Measurements from ENCODE around the gene DOCK2.

Gene DOCK2

DNA sequence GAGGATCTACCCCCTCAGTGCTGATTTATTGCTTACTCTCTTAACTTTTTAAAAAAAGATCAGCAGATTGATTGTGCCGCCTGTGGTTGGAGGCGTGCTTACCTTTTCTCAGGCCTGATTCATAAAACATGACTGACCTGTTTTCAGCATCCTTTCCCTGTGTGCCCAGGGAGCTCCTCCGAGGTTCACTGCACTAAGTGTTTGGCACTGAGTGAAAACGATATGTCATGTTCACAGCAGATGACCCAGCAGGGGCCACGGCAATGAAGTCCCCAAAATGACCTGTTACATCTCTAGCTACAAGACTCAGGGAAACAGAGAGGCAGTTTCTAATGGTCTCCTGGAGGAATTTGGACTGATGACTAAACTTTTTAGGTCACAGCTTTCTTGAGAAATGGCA lies 273.3 kb downstream of the DOCK2 start:
- H3K27ac ChIP-seq (ENCODE audit: low read depth, low read length) = no peak overlapping the region
- H4K20me1 ChIP-seq (ENCODE audit: control insufficient read depth, insufficient read depth, low read depth, low read length) = no peaks in the 10 kb centered on the region
- no peak overlapping the region for H3K4me3 ChIP-seq (ENCODE audit: low read length)
- TF ChIP-seq EZH2phosphoT487 (IDR thresholded peaks at IDR 0.05; ENCODE audit: borderline replicate concordance, low read length) = no peak
- TF ChIP-seq, protein P1, sequence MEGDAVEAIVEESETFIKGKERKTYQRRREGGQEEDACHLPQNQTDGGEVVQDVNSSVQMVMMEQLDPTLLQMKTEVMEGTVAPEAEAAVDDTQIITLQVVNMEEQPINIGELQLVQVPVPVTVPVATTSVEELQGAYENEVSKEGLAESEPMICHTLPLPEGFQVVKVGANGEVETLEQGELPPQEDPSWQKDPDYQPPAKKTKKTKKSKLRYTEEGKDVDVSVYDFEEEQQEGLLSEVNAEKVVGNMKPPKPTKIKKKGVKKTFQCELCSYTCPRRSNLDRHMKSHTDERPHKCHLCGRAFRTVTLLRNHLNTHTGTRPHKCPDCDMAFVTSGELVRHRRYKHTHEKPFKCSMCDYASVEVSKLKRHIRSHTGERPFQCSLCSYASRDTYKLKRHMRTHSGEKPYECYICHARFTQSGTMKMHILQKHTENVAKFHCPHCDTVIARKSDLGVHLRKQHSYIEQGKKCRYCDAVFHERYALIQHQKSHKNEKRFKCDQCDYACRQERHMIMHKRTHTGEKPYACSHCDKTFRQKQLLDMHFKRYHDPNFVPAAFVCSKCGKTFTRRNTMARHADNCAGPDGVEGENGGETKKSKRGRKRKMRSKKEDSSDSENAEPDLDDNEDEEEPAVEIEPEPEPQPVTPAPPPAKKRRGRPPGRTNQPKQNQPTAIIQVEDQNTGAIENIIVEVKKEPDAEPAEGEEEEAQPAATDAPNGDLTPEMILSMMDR (IDR thresholded peaks at IDR 0.05; ENCODE audit: low read depth, low read length, poor library complexity, severe bottlenecking) = no peak
- no peaks in the 10 kb centered on the region for H3K4me1 ChIP-seq (ENCODE audit: control insufficient read depth, low read length)
- no peaks in the 10 kb centered on the region for H3K9me3 ChIP-seq (ENCODE audit: control insufficient read depth, insufficient read depth, low read length)
- H3K9me2 ChIP-seq (replicated peaks; ENCODE audit: control insufficient read depth, low read length) = no peaks in the 10 kb centered on the region
- H3F3A ChIP-seq (ENCODE audit: control insufficient read depth, insufficient read depth) = no peaks in the 10 kb centered on the region
- H3K79me2 ChIP-seq (ENCODE audit: control insufficient read depth, low read length) = no peaks in the 10 kb centered on the region
- H3K36me3 ChIP-seq (ENCODE audit: control insufficient read depth, low read length) = no peaks in the 10 kb centered on the region
- H3K27me3 ChIP-seq (ENCODE audit: control insufficient read depth, low read length) = no peaks in the 10 kb centered on the region
- no peak overlapping the region for H3K4me2 ChIP-seq (ENCODE audit: low read length)

DNA sequence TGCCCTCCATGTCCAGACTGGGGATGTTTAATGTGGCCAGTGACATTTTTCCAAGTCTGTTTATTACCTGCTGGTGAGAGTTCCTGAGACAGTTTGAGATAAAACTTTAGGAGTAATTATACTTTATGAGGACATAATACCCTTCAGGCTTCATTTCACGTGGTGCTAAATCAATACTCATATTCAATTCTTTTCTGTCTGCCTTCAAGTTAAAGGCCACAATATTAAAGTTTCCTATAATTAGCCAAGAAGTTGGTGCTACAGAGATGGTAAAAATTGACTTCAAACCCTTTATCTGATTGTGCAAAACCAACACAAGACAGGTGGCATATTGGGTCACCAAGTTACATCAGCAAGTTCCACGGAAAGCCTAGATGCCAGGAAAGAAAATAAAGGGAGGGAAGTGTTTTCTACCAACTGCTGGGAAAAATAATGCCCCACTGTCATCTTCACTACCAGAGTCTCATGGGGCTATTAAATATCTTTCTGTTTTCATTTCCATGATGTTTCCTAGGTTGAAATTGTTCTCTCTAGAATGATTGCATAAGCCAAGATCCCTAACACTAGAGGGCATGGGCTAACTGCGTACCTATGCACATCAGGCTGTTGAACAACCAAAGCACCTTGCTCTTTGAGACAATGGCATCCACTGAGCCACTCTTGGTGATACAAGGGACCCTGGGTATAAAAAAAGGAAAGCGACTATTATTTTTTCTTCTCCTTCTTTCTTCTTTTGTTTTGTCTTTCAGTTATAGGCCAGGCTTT lies 274.6 kb downstream of the DOCK2 start:
- TF ChIP-seq, protein P1 (IDR thresholded peaks at IDR 0.05; ENCODE audit: low read depth, low read length, poor library complexity, severe bottlenecking) = no peak
- TF ChIP-seq EZH2phosphoT487 (IDR thresholded peaks at IDR 0.05; ENCODE audit: borderline replicate concordance, low read length) = no peak
- Histone ChIP-seq H3K4me3 (ENCODE audit: low read length) (no peak overlapping the region), H3F3A (ENCODE audit: control insufficient read depth, insufficient read depth) (no peaks in the 10 kb centered on the region), H3K27ac (ENCODE audit: low read depth, low read length) (no peak overlapping the region), H3K9me3 (ENCODE audit: control insufficient read depth, insufficient read depth, low read length) (no peaks in the 10 kb centered on the region), H3K27me3 (ENCODE audit: control insufficient read depth, low read length) (no peaks in the 10 kb centered on the region), H3K9me2 (replicated peaks; ENCODE audit: control insufficient read depth, low read length) (no peaks in the 10 kb centered on the region), H3K4me1 (ENCODE audit: control insufficient read depth, low read length) (no peaks in the 10 kb centered on the region), H3K36me3 (ENCODE audit: control insufficient read depth, low read length) (no peaks in the 10 kb centered on the region), H3K79me2 (ENCODE audit: control insufficient read depth, low read length) (no peaks in the 10 kb centered on the region), H4K20me1 (ENCODE audit: control insufficient read depth, insufficient read depth, low read depth, low read length) (no peaks in the 10 kb centered on the region), H3K4me2 (ENCODE audit: low read length) (no peak overlapping the region)

DNA sequence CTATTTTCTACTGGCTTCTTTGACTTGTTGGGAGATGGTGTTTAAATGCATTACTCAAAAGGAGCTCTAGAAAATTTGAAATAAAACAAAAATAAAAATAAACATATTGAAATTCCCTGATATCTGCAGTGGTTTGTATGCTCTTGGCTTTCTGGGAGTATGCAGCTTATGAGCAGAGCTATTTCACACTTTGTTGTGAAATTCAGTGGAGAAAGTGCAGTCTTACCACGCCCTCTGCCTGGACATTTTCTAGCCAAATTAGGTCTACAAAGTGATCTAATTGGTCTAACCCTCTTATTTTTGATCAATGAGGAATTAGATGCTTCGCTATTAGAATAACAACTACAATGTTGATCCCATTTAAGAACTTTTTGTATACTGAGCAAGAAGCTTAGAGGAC lies 276.4 kb downstream of the DOCK2 start:
- Histone ChIP-seq H3K4me2 (ENCODE audit: low read length) (no peak overlapping the region), H3K4me1 (ENCODE audit: control insufficient read depth, low read length) (no peaks in the 10 kb centered on the region), H3K27me3 (ENCODE audit: control insufficient read depth, low read length) (no peaks in the 10 kb centered on the region), H3K4me3 (ENCODE audit: low read length) (no peak overlapping the region), H3K9me2 (replicated peaks; ENCODE audit: control insufficient read depth, low read length) (no peaks in the 10 kb centered on the region), H3K79me2 (ENCODE audit: control insufficient read depth, low read length) (no peaks in the 10 kb centered on the region), H3K36me3 (ENCODE audit: control insufficient read depth, low read length) (no peaks in the 10 kb centered on the region), H3F3A (ENCODE audit: control insufficient read depth, insufficient read depth) (no peaks in the 10 kb centered on the region), H4K20me1 (ENCODE audit: control insufficient read depth, insufficient read depth, low read depth, low read length) (no peaks in the 10 kb centered on the region), H3K9me3 (ENCODE audit: control insufficient read depth, insufficient read depth, low read length) (no peaks in the 10 kb centered on the region), H3K27ac (ENCODE audit: low read depth, low read length) (no peak overlapping the region)
- no peak for TF ChIP-seq EZH2phosphoT487 (IDR thresholded peaks at IDR 0.05; ENCODE audit: borderline replicate concordance, low read length)
- TF ChIP-seq, protein P1 (IDR thresholded peaks at IDR 0.05; ENCODE audit: low read depth, low read length, poor library complexity, severe bottlenecking) = no peak

Data from DOHH2 (cell line).